HepG2 (cell line): ENCODE results near the gene UXS1. TPM values are rescaled to one million over a fixed set of nuclear protein-coding genes. Genes with fewer than 3 reads are reported as not detected.

Experiments
- ATAC-seq: fragments of 200-7000 bp; cut with Tn5 transposase; 3 replicates; pipeline ENCODE4 v1.9.1; 2020; ENCODE audit warnings: mild to moderate bottlenecking, moderate library complexity
- BruUV-seq: library from RNA; stranded (reverse); fragments of 400-500 nt; replicated peaks from 2 replicates; lab custom pipeline; 2021; lab: Mats Ljungman, UMichigan
- CTCF ChIA-PET: fragments of 300-600 bp; formaldehyde crosslinking; extraction: SDS; loops from one replicate; lab custom pipeline; 2021; ENCODE audit warnings: low total read pairs, inconsistent platforms, low intra/inter-chr PET ratio; lab: Yijun Ruan, JAX
- POLR2A ChIA-PET: fragments of 350-600 bp; sonication (Branson Sonifier 250); formaldehyde crosslinking; loops from one replicate; lab custom pipeline; 2020; ENCODE audit warnings: antibody characterized with exemption, inconsistent platforms; lab: Yijun Ruan, JAX
- DNase-seq: peaks from one replicate; pipeline ENCODE4 v3.0.0-alpha.2; 2015; ENCODE audit warnings: low spot score
- FAIRE-seq: peaks from 3 replicates; lab custom pipeline; 2011; peaks lifted over from hg19 to GRCh38; lab: Jason Lieb, UNC
- H2AFZ ChIP-seq: one replicate; pipeline ENCODE4 v1.6.1; 2011; ENCODE audit warnings: low read length, inconsistent platforms
- H3K27ac ChIP-seq: fragments of 300-600 bp; 3 replicates; pipeline ENCODE4 v1.8.0; 2011; ENCODE audit warnings: mixed run types, mild to moderate bottlenecking, mixed read lengths, low read length, inconsistent platforms; ENCODE audit not compliant: insufficient read depth; ENCODE audit errors: extremely low read length
- H3K27me3 ChIP-seq, 2 experiments: fragments of 200-600 bp in 1 of 2; 2 replicates in 1 of 2; 3 replicates in 1 of 2; pipeline versions ENCODE4 v1.6.0 to v1.8.0; 2011; ENCODE audit warnings: low read length in 2 of 2, mild to moderate bottlenecking in 2 of 2, moderate library complexity in 2 of 2, inconsistent platforms in 1 of 2; ENCODE audit not compliant: insufficient read depth in 2 of 2, control insufficient read depth in 1 of 2
- H3K36me3 ChIP-seq, 2 experiments: fragments of 200-600 bp in 1 of 2; replicated peaks in 1 of 2; 2 replicates in 1 of 2; 3 replicates in 1 of 2; pipeline versions ENCODE4 v1.5.1 to v1.8.0; 2011; ENCODE audit warnings: low read length in 2 of 2, inconsistent platforms in 1 of 2; ENCODE audit not compliant: insufficient read depth in 2 of 2, control insufficient read depth in 1 of 2
- H3K4me1 ChIP-seq: 2 replicates; pipeline ENCODE4 v1.5.1; 2012; ENCODE audit warnings: low read length, inconsistent platforms; ENCODE audit not compliant: insufficient read depth
- H3K4me2 ChIP-seq: 2 replicates; pipeline ENCODE4 v1.6.0; 2011; ENCODE audit warnings: low read depth, low read length, inconsistent platforms
- H3K4me3 ChIP-seq, 3 experiments: fragments of 200-600 bp in 1 of 3; sonication (generic), shearing (Covaris generic) in 1 of 3; replicated peaks in 1 of 3; 2 replicates each; pipeline ENCODE4 v1.5.1; 2011 to 2016; ENCODE audit warnings: low read length in 3 of 3, inconsistent platforms in 2 of 3, low read depth in 2 of 3, mild to moderate bottlenecking in 2 of 3, control low read depth in 1 of 3, mixed read lengths in 1 of 3; ENCODE audit not compliant: insufficient read depth in 1 of 3
- H3K79me2 ChIP-seq: one replicate; pipeline ENCODE4 v1.6.1; 2011; ENCODE audit warnings: low read length, inconsistent platforms; ENCODE audit not compliant: insufficient read depth
- H3K9ac ChIP-seq: 2 replicates; pipeline ENCODE4 v1.6.0; 2011; ENCODE audit warnings: mild to moderate bottlenecking, low read depth, low read length, inconsistent platforms; ENCODE audit not compliant: insufficient read depth
- H3K9me3 ChIP-seq: 2 replicates; pipeline ENCODE4 v1.5.1; 2012; ENCODE audit warnings: mild to moderate bottlenecking, low read length
- H4K20me1 ChIP-seq: 2 replicates; pipeline ENCODE4 v1.6.0; 2011; ENCODE audit warnings: inconsistent platforms, mild to moderate bottlenecking, low read length, moderate library complexity; ENCODE audit not compliant: insufficient read depth
- CREM ChIP-seq, 2 experiments: sonication (generic) in 1 of 2; formaldehyde crosslinking in 1 of 2; IDR thresholded peaks; 2 replicates each; pipeline versions ENCODE4 v1.4.0 to v1.6.1; 2016 to 2020; ENCODE audit warnings: antibody characterized with exemption in 1 of 2, mild to moderate bottlenecking in 1 of 2, missing genetic modification reagents in 1 of 2
- HDAC2 ChIP-seq: sonication (generic); formaldehyde crosslinking; IDR thresholded peaks from 2 replicates; pipeline ENCODE4 v1.4.0; 2020; ENCODE audit warnings: missing genetic modification reagents
- HIC2 ChIP-seq: sonication (generic); formaldehyde crosslinking; IDR thresholded peaks from 2 replicates; pipeline ENCODE4 v1.9.0; 2022; ENCODE audit warnings: low read depth, missing genetic modification reagents
- IRF1 ChIP-seq: sonication (generic); formaldehyde crosslinking; IDR thresholded peaks from 2 replicates; pipeline ENCODE4 v1.4.0; 2020; ENCODE audit warnings: low read depth, mild to moderate bottlenecking, missing genetic modification reagents
- MEF2D ChIP-seq: sonication (generic); formaldehyde crosslinking; IDR thresholded peaks from 2 replicates; pipeline ENCODE4 v1.5.1; 2020; ENCODE audit warnings: mild to moderate bottlenecking, missing genetic modification reagents
- MEIS1 ChIP-seq: sonication (generic); formaldehyde crosslinking; IDR thresholded peaks from 2 replicates; pipeline ENCODE4 v1.9.0; 2021; ENCODE audit warnings: mild to moderate bottlenecking, missing genetic modification reagents, moderate library complexity, borderline replicate concordance
- NRL ChIP-seq: sonication (generic); formaldehyde crosslinking; IDR thresholded peaks from 2 replicates; pipeline ENCODE4 v1.5.0; 2020; ENCODE audit warnings: missing genetic modification reagents, mild to moderate bottlenecking, moderate library complexity, borderline replicate concordance
- POLR2A ChIP-seq, 2 experiments: IDR thresholded peaks; 2 replicates each; pipeline ENCODE4 v1.6.1; 2011; ENCODE audit warnings: low read depth in 2 of 2, low read length in 2 of 2, mild to moderate bottlenecking in 1 of 2, moderate library complexity in 1 of 2; ENCODE audit not compliant: insufficient read depth in 1 of 2
- ZBTB37 ChIP-seq: sonication (generic); formaldehyde crosslinking; IDR thresholded peaks from 2 replicates; pipeline ENCODE4 v1.4.0; 2020; ENCODE audit warnings: mild to moderate bottlenecking, missing genetic modification reagents
- ZEB1 ChIP-seq: IDR thresholded peaks from 2 replicates; pipeline ENCODE4 v1.6.1; 2012; ENCODE audit warnings: mild to moderate bottlenecking, low read depth, inconsistent platforms; ENCODE audit not compliant: insufficient replicate concordance
- ZNF251 ChIP-seq: sonication (generic); formaldehyde crosslinking; IDR thresholded peaks from 2 replicates; pipeline ENCODE4 v1.9.0; 2021; ENCODE audit warnings: mild to moderate bottlenecking, missing genetic modification reagents
- ZNF280B ChIP-seq: sonication (generic); formaldehyde crosslinking; IDR thresholded peaks from 2 replicates; pipeline ENCODE4 v1.5.0; 2020; ENCODE audit warnings: missing genetic modification reagents, mild to moderate bottlenecking, borderline replicate concordance
- ZNF337 ChIP-seq: sonication (generic); formaldehyde crosslinking; IDR thresholded peaks from 2 replicates; pipeline ENCODE4 v1.5.1; 2020; ENCODE audit warnings: missing genetic modification reagents, low read depth, mild to moderate bottlenecking, borderline replicate concordance
- ZNF343 ChIP-seq: sonication (generic); formaldehyde crosslinking; IDR thresholded peaks from 2 replicates; pipeline ENCODE4 v1.4.0; 2020; ENCODE audit warnings: mild to moderate bottlenecking, missing genetic modification reagents
- ZNF382 ChIP-seq: sonication (generic); formaldehyde crosslinking; IDR thresholded peaks from 2 replicates; pipeline ENCODE4 v1.5.0; 2020; ENCODE audit warnings: missing genetic modification reagents, mild to moderate bottlenecking, borderline replicate concordance
- ZSCAN30 ChIP-seq: sonication (generic); formaldehyde crosslinking; IDR thresholded peaks from 2 replicates; pipeline ENCODE4 v1.5.0; 2020; ENCODE audit warnings: mild to moderate bottlenecking, missing genetic modification reagents
- ZSCAN31 ChIP-seq: sonication (generic); formaldehyde crosslinking; IDR thresholded peaks from 2 replicates; pipeline ENCODE4 v1.5.0; 2020; ENCODE audit warnings: low read depth, mild to moderate bottlenecking, missing genetic modification reagents
- WGBS: methylation state at CpG from one replicate; pipeline ENCODE4 v1.1.6; 2017; ENCODE audit warnings: low lambda C conversion rate; 5-methylcytosine and 5-hydroxymethylcytosine counted together
- in situ Hi-C: cut with HindIII; loops from 2 replicates; pipeline ENCODE4 v1.10.0; 2017; ENCODE audit warnings: low pct_unique_long_range_greater_than_20kb; ENCODE audit not compliant: extremely low pct_ligation_motif_present
- intact Hi-C: fragments of 100-400 bp; cut with micrococcal nuclease; formaldehyde crosslinking; loops from one replicate; pipeline ENCODE4 v1.10.0; 2022; ENCODE audit not compliant: unreplicated experiment
- polyA plus RNA-seq, 8 experiments: library from polyadenylated mRNA; depleted of rRNA in 3 of 8; stranded (reverse) in 7 of 8; unstranded in 1 of 8; fragments of >200 nt; fragmentation: Illumina TruSeq in 4 of 8; extraction: Trizol in 4 of 8; gene quantifications; 2 replicates each; pipeline versions ENCODE4 v1.2.1 to v1.2.3, GENCODE V29; 2011 to 2016; ENCODE audit warnings: low read depth in 4 of 8, missing spikeins in 1 of 8, mixed read lengths in 1 of 8; ENCODE audit not compliant: insufficient read depth in 1 of 8
- total RNA-seq, 5 experiments: library from RNA; depleted of rRNA; stranded (reverse); fragments of >200 nt; fragmentation: Illumina TruSeq; extraction: Trizol; gene quantifications; 2 replicates each; pipeline ENCODE4 v1.2.3, GENCODE V29; 2016; ENCODE audit warnings: low read depth in 1 of 5

Gene UXS1
- total and polyA plus RNA-seq, 2 of the 13 experiments (the other 11 are each of a cell fraction or from before 2014, with no cell fraction given): 53.3 to 110 TPM

GRCh38 chr2:106126705-106127281 lies 67.3 kb downstream of the UXS1 start:
- H3K27ac ChIP-seq: peak overlapping the region; percentile 86
- DNase-seq (peak; percentile 91), ATAC-seq (peak; percentile 96), FAIRE-seq (peak; percentile 76)
- H4K20me1 ChIP-seq: no peaks in the 10 kb centered on the region
- H3K9ac ChIP-seq: peak overlapping the region; percentile 59
- intact Hi-C loops (loop anchor here (5.0 kb wide), 1 partner anchor 66 kb away; the partner anchor contains the start of gene UXS1), in situ Hi-C loops (loop anchor here (10.0 kb wide), 1 partner anchor 58 kb away; no protein-coding TSS in a partner anchor)
- CTCF ChIA-PET: no interaction called here
- peaks cover 12 to 40% of the 10 kb centered on the region in 2 experiments for H3K36me3 ChIP-seq
- BruUV-seq: TSS peak; percentile 61
- POLR2A ChIA-PET: interaction anchor here (1.0 to 2.5 kb wide), 5 partner anchors 11 to 208 kb away, joined by 3 to 17 read pairs (median 4); no protein-coding TSS in a partner anchor
- H3K4me2 ChIP-seq: peak overlapping the region; percentile 83
- peak overlapping the region in 2 of 3 experiments; percentile 40 to 59; a peak in 3 of 6 replicates for H3K4me3 ChIP-seq
- H2AFZ ChIP-seq: no peak overlapping the region
- H3K27me3 ChIP-seq: no peaks in the 10 kb centered on the region
- H3K4me1 ChIP-seq: peaks cover 76% of the 10 kb centered on the region
- WGBS: 12% methylated on average over 5 of the region's 5 CpGs
- no peaks in the 10 kb centered on the region for H3K9me3 ChIP-seq
- H3K79me2 ChIP-seq: peaks cover 11% of the 10 kb centered on the region
- TF ChIP-seq HDAC2 (CRISPR knock-in tag) (peak; percentile 53), ZNF251 (CRISPR knock-in tag) (no peak), ZNF337 (no peak), ZSCAN30 (CRISPR knock-in tag) (peak; percentile 73; the same call in 1 of the 2 replicates), HIC2 (CRISPR knock-in tag) (no peak), ZSCAN31 (CRISPR knock-in tag) (no peak), NRL (CRISPR knock-in tag) (no peak), POLR2A (IDR thresholded peaks at IDR 0.05; ENCODE audit: insufficient read depth in 1 of 2, low read depth in 2 of 2, low read length in 2 of 2) (peak in 1 of 2 experiments; percentile 18; a peak in 1 of 4 replicates), ZEB1 (no peak), ZNF280B (no peak), ZNF382 (CRISPR knock-in tag) (no peak), MEIS1 (CRISPR knock-in tag) (0 out of 2 replicates have a peak, but pooled peaks have one; percentile 62), ZBTB37 (CRISPR knock-in tag) (no peak), MEF2D (CRISPR knock-in tag) (0 out of 2 replicates have a peak, but pooled peaks have one; percentile 23), CREM (IDR thresholded peaks at IDR 0.05) (peak; percentile 41; the same call in 1 of the 2 replicates), CREM (CRISPR knock-in tag; IDR thresholded peaks at IDR 0.05) (no peak), ZNF343 (peak; percentile 71; the same call in 1 of the 2 replicates), IRF1 (CRISPR knock-in tag) (no peak)
